ENCODE results near the gene PLEKHM1.
"Not testable (repeated sequence)": the region's sequence is repeated elsewhere in the genome, so short reads cannot be mapped to it uniquely, and the experiment has no call there.

PLEKHM1 gene

DNA sequence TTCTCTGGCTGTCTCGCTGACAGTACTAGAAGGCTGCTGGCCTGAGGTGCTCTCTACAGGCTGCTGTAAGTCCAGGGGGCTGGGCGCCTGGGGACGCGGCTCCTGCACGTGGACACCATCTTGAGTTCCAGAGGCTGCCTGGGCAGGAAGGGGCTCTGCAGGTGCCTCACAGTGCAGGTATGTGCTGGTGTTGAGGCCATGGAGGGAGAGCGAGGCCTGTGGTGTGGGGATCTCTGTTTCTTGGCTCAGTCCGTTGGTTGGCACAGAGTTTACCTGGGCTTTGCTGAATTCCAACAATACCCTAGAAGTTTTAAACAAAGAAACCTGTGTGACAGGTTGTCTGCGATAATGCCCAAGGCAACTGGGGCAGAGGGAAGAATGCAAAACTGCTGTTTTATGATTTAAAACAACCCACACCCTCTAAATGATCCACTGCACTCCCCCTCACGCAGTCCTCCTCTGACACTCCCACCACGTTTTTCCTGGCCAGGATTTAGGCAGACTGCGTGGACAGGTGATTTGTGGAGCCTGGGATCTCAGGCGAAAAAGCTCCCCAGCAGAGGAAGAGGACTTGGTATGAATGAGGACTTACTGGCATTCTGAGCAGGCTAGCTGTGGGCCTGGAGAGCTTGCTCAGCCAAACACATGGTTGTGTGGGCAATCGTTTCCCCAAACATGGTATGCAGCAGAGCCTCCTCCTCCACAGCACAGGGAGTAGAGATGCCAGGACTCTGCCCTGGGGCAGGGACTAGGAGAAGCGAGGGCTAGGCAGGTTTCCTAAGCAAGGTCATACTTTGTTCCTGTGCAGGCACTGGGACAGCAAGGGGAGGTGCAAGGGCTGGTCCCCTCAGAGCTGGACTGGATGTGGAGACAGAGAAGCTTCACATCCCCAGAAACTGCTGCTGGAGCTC is 22.0 kb downstream of the PLEKHM1 start:
- not testable (repeated sequence) for H3K4me3 ChIP-seq (ENCODE audit: low read depth in 1 of 5, low read length in 5 of 5); H3K27ac ChIP-seq (ENCODE audit: low read depth, low read length); H3K9ac ChIP-seq (ENCODE audit: low read length in 5 of 5); H3K4me1 ChIP-seq (ENCODE audit: control insufficient read depth in 5 of 5, insufficient read depth in 5 of 5, low read length in 5 of 5); H3K9me3 ChIP-seq (ENCODE audit: control insufficient read depth in 5 of 5, low read length in 5 of 5); H3K27me3 ChIP-seq (ENCODE audit: control insufficient read depth in 5 of 5, insufficient read depth in 4 of 5, low read length in 5 of 5)
- peaks cover 0 to 27% (median 18%) of the 10 kb centered on the region in 5 donors for H3K36me3 ChIP-seq (ENCODE audit: control insufficient read depth in 5 of 5, insufficient read depth in 5 of 5, low read length in 5 of 5)

DNA sequence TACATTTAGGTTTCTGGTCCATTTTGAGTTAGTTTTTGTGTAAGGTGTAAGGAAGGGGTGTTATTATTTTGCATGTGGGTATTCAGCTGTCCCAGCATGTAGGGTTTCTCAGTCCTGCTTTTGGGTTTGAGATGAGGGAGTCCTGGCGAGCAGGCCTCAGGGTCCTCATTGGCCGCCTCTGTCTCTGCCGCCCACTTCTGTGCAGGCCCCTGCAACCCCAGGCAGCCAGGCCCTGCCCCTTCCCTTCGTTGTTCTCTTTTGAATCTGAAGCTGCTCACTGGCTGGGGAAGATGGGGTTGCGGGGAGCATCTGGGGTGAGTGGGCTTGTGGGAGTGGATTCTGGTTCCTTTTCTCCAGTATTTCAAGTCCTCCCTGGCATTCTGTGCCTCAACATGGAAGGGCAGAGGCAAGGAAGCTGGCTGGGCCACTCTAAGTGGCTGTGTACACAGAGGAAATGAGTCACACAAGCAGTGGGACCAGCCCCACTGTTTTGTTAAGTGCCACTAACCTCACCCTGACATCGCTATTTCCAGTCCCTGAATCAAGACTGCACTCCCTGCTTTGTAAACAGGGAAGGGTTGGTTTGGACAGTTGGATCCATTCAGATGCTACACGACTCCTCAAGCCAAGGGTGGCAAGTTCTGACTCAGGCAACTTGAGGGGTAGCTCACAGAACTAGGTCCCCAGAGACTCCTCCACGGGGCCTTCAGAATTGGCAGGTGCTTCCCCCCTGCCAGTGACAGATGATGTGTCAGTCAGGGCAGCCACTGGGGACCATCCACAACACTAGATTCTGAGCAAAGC is 28.8 kb downstream of the PLEKHM1 start:
- not testable (repeated sequence) for H3K9ac ChIP-seq (ENCODE audit: low read length in 5 of 5)
- H3K36me3 ChIP-seq (ENCODE audit: control insufficient read depth in 5 of 5, insufficient read depth in 5 of 5, low read length in 5 of 5): peaks cover 0 to 12% (median 3%) of the 10 kb centered on the region in 5 donors

DNA sequence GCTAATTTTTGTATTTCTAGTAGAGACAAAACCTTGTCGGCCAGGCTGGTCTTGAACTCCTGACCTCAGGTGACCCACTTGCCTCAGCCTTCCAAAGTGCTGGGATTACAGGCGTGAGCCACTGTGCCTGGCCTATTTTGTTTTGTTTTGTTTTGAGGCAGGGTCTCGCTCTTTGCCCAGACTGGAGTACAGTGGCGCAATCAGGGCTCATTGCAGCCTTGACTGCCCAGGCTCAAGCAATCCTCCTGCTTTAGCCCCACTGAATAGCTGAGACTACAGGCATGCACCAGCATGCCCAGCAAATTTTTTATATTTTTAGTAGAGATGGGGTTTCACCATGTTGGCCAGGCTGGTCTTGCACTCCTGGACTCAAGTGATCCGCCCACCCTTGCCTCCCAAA is 30.1 kb downstream of the PLEKHM1 start:
- not testable (repeated sequence) for H3K27ac ChIP-seq (ENCODE audit: low read depth, low read length); H3K27me3 ChIP-seq (ENCODE audit: control insufficient read depth in 5 of 5, insufficient read depth in 4 of 5, low read length in 5 of 5); H3K4me3 ChIP-seq (ENCODE audit: low read depth in 1 of 5, low read length in 5 of 5); H3K9me3 ChIP-seq (ENCODE audit: control insufficient read depth in 5 of 5, low read length in 5 of 5); H3K4me1 ChIP-seq (ENCODE audit: control insufficient read depth in 5 of 5, insufficient read depth in 5 of 5, low read length in 5 of 5); H3K9ac ChIP-seq (ENCODE audit: low read length in 5 of 5)
- peaks cover 0 to 24% (median 7%) of the 10 kb centered on the region in 5 donors for H3K36me3 ChIP-seq (ENCODE audit: control insufficient read depth in 5 of 5, insufficient read depth in 5 of 5, low read length in 5 of 5)

More for the DNA sequence above, 28.8 kb downstream of the PLEKHM1 start:
- not testable (repeated sequence) for H3K9me3 ChIP-seq (ENCODE audit: control insufficient read depth in 5 of 5, low read length in 5 of 5); H3K27ac ChIP-seq (ENCODE audit: low read depth, low read length); H3K27me3 ChIP-seq (ENCODE audit: control insufficient read depth in 5 of 5, insufficient read depth in 4 of 5, low read length in 5 of 5); H3K4me3 ChIP-seq (ENCODE audit: low read depth in 1 of 5, low read length in 5 of 5); H3K4me1 ChIP-seq (ENCODE audit: control insufficient read depth in 5 of 5, insufficient read depth in 5 of 5, low read length in 5 of 5)

DNA sequence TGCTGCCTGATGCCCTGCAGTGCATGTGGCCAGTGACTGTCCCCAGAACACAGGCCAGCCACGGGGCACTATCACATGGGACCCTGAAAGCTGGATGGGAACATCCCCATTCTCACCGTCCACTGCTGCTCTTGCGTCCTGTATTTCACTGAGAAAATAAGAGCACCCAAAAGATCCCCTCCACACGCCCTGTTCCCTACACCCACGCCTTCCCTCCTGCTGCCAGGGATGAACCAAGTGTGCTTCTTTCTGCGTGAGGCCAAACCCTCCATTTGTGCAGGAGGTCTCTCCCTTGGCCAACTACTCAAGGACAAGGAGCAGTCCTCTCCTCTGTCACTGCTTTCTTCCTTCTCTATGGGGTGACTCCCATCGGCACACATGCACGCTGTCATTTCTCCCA is 36.2 kb downstream of the PLEKHM1 start:
- not testable (repeated sequence) for H3K9me3 ChIP-seq (ENCODE audit: control insufficient read depth in 5 of 5, low read length in 5 of 5)
- peaks cover 0 to 57% (median 19%) of the 10 kb centered on the region in 5 donors for H3K36me3 ChIP-seq (ENCODE audit: control insufficient read depth in 5 of 5, insufficient read depth in 5 of 5, low read length in 5 of 5)

DNA sequence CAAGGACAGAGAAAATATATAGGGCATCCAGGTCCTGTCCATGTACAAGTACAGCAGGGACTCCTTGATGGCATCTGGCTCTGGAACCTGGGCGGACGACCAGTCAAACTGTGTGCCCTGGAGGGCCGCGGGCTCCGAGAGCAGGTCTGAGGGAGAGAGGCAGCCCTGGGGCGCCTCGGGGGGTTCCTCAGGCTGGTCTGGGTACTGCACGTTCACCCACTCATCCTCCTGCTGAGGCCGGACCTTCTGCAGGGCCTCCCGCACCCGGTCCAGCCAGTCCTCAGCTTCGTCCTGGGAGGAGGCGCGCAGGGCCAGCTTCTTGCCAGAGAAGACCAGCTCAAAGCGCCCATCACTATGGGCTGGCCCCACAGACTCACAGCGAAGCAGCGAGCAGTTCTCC is 36.8 kb downstream of the PLEKHM1 start:
- not testable (repeated sequence) for H3K4me1 ChIP-seq (ENCODE audit: control insufficient read depth in 5 of 5, insufficient read depth in 5 of 5, low read length in 5 of 5); H3K9me3 ChIP-seq (ENCODE audit: control insufficient read depth in 5 of 5, low read length in 5 of 5); H3K27ac ChIP-seq (ENCODE audit: low read depth, low read length); H3K9ac ChIP-seq (ENCODE audit: low read length in 5 of 5); H3K27me3 ChIP-seq (ENCODE audit: control insufficient read depth in 5 of 5, insufficient read depth in 4 of 5, low read length in 5 of 5); H3K4me3 ChIP-seq (ENCODE audit: low read depth in 1 of 5, low read length in 5 of 5)
- H3K36me3 ChIP-seq (ENCODE audit: control insufficient read depth in 5 of 5, insufficient read depth in 5 of 5, low read length in 5 of 5): peaks cover 0 to 59% (median 19%) of the 10 kb centered on the region in 5 donors

More for the DNA sequence above, 36.2 kb downstream of the PLEKHM1 start:
- H3K9ac ChIP-seq (ENCODE audit: low read length in 5 of 5); H3K4me3 ChIP-seq (ENCODE audit: low read depth in 1 of 5, low read length in 5 of 5); H3K4me1 ChIP-seq (ENCODE audit: control insufficient read depth in 5 of 5, insufficient read depth in 5 of 5, low read length in 5 of 5); H3K27me3 ChIP-seq (ENCODE audit: control insufficient read depth in 5 of 5, insufficient read depth in 4 of 5, low read length in 5 of 5); H3K27ac ChIP-seq (ENCODE audit: low read depth, low read length): not testable (repeated sequence)

DNA sequence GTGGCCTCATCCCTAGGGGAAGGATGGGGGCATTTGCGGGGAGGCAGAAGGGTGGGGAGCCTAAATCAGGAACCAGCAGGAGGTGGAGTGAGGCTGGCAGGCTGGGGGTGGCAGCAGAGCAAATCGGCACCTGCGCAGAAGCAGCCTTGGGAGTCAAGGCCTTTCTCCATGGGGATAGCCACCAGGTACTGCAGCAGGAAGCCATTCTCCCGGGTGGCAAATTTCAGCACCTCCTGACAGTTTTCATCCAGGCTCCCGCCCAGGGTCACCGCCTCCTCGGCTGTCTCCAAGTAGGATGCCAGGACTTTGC is 37.3 kb downstream of the PLEKHM1 start:
- not testable (repeated sequence) for H3K4me1 ChIP-seq (ENCODE audit: control insufficient read depth in 5 of 5, insufficient read depth in 5 of 5, low read length in 5 of 5); H3K9ac ChIP-seq (ENCODE audit: low read length in 5 of 5); H3K9me3 ChIP-seq (ENCODE audit: control insufficient read depth in 5 of 5, low read length in 5 of 5); H3K4me3 ChIP-seq (ENCODE audit: low read depth in 1 of 5, low read length in 5 of 5); H3K27ac ChIP-seq (ENCODE audit: low read depth, low read length); H3K27me3 ChIP-seq (ENCODE audit: control insufficient read depth in 5 of 5, insufficient read depth in 4 of 5, low read length in 5 of 5)
- H3K36me3 ChIP-seq (ENCODE audit: control insufficient read depth in 5 of 5, insufficient read depth in 5 of 5, low read length in 5 of 5): peaks cover 0 to 60% (median 19%) of the 10 kb centered on the region in 5 donors

DNA sequence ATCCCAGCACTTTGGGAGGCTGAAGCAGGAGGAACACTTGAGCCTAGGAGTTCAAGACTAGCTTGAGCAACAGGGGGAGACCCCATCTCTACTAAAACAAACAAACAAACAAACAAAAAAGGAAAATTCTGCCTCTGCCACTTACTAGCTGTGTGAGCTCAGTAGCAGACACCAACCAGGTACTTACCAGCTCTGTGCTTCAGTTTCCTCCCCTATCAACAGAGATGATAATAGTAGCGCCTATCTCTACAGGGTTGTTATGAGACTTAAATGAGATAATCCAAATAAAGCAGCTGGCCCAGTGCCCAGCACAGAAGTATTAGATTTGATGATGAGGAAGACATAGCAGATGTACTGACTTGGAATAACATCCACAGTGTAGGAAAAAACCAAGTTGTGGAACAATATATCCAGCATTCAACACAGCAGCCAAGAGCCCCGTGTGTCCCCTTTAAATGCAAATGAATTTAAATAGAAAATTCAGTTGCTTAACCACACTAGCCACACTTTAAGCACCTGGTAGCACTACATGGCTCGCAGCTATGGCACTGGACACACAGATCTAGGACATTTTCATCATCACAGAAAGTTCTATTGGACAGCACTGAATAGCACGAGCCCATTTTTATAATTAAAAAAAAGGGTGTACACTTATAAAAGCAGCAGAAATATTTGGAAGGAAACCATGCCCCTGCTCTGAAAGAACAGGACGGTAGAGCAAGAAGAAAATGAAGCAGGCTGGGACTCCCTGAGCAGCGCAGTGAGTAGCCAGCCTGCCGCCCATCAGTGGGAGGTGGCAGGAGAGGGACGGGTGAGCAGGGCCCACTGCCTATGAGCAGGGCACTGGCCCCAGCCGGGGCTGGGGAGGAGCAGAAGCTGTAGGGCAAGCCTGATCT is 37.9 kb downstream of the PLEKHM1 start:
- not testable (repeated sequence) for H3K27me3 ChIP-seq (ENCODE audit: control insufficient read depth in 5 of 5, insufficient read depth in 4 of 5, low read length in 5 of 5); H3K4me3 ChIP-seq (ENCODE audit: low read depth in 1 of 5, low read length in 5 of 5); H3K9me3 ChIP-seq (ENCODE audit: control insufficient read depth in 5 of 5, low read length in 5 of 5); H3K4me1 ChIP-seq (ENCODE audit: control insufficient read depth in 5 of 5, insufficient read depth in 5 of 5, low read length in 5 of 5); H3K27ac ChIP-seq (ENCODE audit: low read depth, low read length); H3K9ac ChIP-seq (ENCODE audit: low read length in 5 of 5)
- H3K36me3 ChIP-seq (ENCODE audit: control insufficient read depth in 5 of 5, insufficient read depth in 5 of 5, low read length in 5 of 5): peaks cover 0 to 58% (median 19%) of the 10 kb centered on the region in 5 donors

DNA sequence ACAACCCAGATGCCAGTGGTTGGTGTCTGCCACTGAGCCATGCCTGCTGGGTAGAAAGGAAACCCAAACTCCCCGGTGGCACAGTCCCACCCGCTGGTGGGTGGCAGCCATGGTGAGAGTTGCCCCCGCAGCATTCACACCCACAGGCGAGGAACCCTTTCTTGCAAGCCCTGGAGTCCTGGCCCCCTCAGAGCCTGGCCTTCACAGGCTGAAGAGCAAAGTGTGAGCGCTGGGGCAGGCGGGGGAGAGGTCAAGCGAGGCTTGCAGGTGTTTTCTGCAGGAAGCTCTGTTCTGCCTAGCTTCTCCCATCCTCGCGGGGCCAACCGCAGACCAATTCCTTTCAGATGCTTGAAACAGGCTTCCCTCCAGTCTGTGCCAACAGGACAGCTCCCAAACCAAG is 38.9 kb downstream of the PLEKHM1 start:
- not testable (repeated sequence) for H3K9ac ChIP-seq (ENCODE audit: low read length in 5 of 5); H3K9me3 ChIP-seq (ENCODE audit: control insufficient read depth in 5 of 5, low read length in 5 of 5); H3K27ac ChIP-seq (ENCODE audit: low read depth, low read length); H3K4me3 ChIP-seq (ENCODE audit: low read depth in 1 of 5, low read length in 5 of 5); H3K27me3 ChIP-seq (ENCODE audit: control insufficient read depth in 5 of 5, insufficient read depth in 4 of 5, low read length in 5 of 5)
- Histone ChIP-seq H3K36me3 (ENCODE audit: control insufficient read depth in 5 of 5, insufficient read depth in 5 of 5, low read length in 5 of 5) (peaks cover 0 to 55% (median 19%) of the 10 kb centered on the region in 5 donors), H3K4me1 (ENCODE audit: control insufficient read depth in 5 of 5, insufficient read depth in 5 of 5, low read length in 5 of 5) (peaks cover 0 to 13% (median 11%) of the 10 kb centered on the region in 5 donors)

DNA sequence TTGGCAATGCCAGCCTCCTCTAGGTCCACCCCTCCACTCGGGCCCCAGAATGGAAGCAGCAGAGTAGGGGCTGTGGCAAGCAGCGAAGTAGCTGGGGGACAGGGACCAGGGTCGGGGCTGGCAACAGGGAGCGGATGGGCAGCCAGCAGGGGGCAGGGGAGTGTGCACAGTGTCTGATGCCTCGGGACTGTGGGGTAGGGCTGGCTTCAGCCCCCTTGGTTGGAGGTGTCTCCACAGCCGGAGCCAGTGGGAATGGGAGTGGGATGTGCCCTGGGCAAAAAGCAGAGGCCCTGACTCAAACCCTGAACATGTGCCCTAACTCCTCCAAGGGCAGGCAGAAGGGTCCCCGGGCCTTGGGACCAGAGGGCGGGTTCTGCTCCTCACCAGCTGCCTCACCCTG is 39.4 kb downstream of the PLEKHM1 start:
- H3K27ac ChIP-seq (ENCODE audit: low read depth, low read length): no peak overlapping the region
- no peaks in the 10 kb centered on the region for H3K27me3 ChIP-seq (ENCODE audit: control insufficient read depth in 5 of 5, insufficient read depth in 4 of 5, low read length in 5 of 5)
- H3K4me1 ChIP-seq (ENCODE audit: control insufficient read depth in 5 of 5, insufficient read depth in 5 of 5, low read length in 5 of 5): peaks cover 0 to 16% (median 11%) of the 10 kb centered on the region in 5 donors
- H3K9ac ChIP-seq (ENCODE audit: low read length in 5 of 5): no peak overlapping the region
- H3K36me3 ChIP-seq (ENCODE audit: control insufficient read depth in 5 of 5, insufficient read depth in 5 of 5, low read length in 5 of 5): peaks cover 0 to 50% (median 17%) of the 10 kb centered on the region in 5 donors
- H3K9me3 ChIP-seq (ENCODE audit: control insufficient read depth in 5 of 5, low read length in 5 of 5): no peaks in the 10 kb centered on the region
- no peak overlapping the region for H3K4me3 ChIP-seq (ENCODE audit: low read depth in 1 of 5, low read length in 5 of 5)
